Activated CD4-positive, alpha-beta T cell treated with anti-CD3 and anti-CD28 coated beads for 48 hours (primary cell): ENCODE measurements around the gene OR9Q2.
"Not testable (repeated sequence)": the region's sequence is repeated elsewhere in the genome, so short reads cannot be mapped to it uniquely, and the experiment has no call there.

Experiments used
- DNase-seq: peaks from one replicate; pipeline ENCODE4 v3.0.0-alpha.2; 2020

Gene OR9Q2

GRCh38 chr11:58188770-58189169, at the start of gene OR9Q2:
Gene OR9Q2, plus strand, starts transcription at chr11:58189070. Its CDS starts 1,421 bp downstream, at chr11:58190491.
- no peak for DNase-seq

GRCh38 chr11:58142761-58143160, 46.1 kb upstream of the OR9Q2 start:
- no peak for DNase-seq

GRCh38 chr11:58152781-58153180, 36.1 kb upstream of the OR9Q2 start:
- no peak for DNase-seq

GRCh38 chr11:58164389-58164788, 24.5 kb upstream of the OR9Q2 start:
- no peak for DNase-seq

- DNase-seq = no peak
These were observed 23.9 kb upstream of the OR9Q2 start for GRCh38 chr11:58164990-58165389.

GRCh38 chr11:58165504-58166106, 23.3 kb upstream of the OR9Q2 start:
- no peak for DNase-seq

- DNase-seq = no peak
These were observed 11.3 kb upstream of the OR9Q2 start for GRCh38 chr11:58177409-58178054.

- DNase-seq = no peak
These were observed 10.4 kb upstream of the OR9Q2 start for GRCh38 chr11:58178444-58178843.

- peak; percentile 2 for DNase-seq
These were observed 9.2 kb upstream of the OR9Q2 start for GRCh38 chr11:58179648-58180047.

- DNase-seq = no peak
These were observed 1.9 kb upstream of the OR9Q2 start for GRCh38 chr11:58186938-58187337.

- no peak for DNase-seq
These were observed 3.4 kb downstream of the OR9Q2 start for GRCh38 chr11:58192229-58192628.

- DNase-seq = no peak
These were observed 4.5 kb downstream of the OR9Q2 start for GRCh38 chr11:58193391-58193790.

GRCh38 chr11:58195939-58196338, 7.1 kb downstream of the OR9Q2 start:
- DNase-seq = no peak

GRCh38 chr11:58199271-58199670, 10.4 kb downstream of the OR9Q2 start:
- no peak for DNase-seq

- no peak for DNase-seq
These were observed 15.2 kb downstream of the OR9Q2 start, which contains the start of gene OR1S2 for GRCh38 chr11:58204042-58204441. Gene OR1S2, minus strand, starts transcription at chr11:58204142. Its CDS starts 0 bp downstream, at chr11:58204142.

- not testable (repeated sequence) for DNase-seq
These were observed 23.6 kb downstream of the OR9Q2 start, which contains the start of gene OR1S1 for GRCh38 chr11:58212420-58212819. Gene OR1S1, plus strand, starts transcription at chr11:58212720.

- no peak for DNase-seq
These were observed 27.6 kb downstream of the OR9Q2 start for GRCh38 chr11:58216476-58216875.

- DNase-seq = no peak
These were observed 33.9 kb downstream of the OR9Q2 start for GRCh38 chr11:58222721-58223120.

- no peak for DNase-seq
These were observed 39.2 kb downstream of the OR9Q2 start for GRCh38 chr11:58227956-58228615.
